ENCODE measurements around the gene MRPS27. TPM values are rescaled to one million over a fixed set of nuclear protein-coding genes. Genes with fewer than 3 reads are reported as not detected.

Gene MRPS27
- total and polyA plus RNA-seq, 2 of the 13 experiments (the other 11 are each of a cell fraction or from before 2014, with no cell fraction given) = 71.8 to 115 TPM

GRCh38 chr5:72290356-72291133, 29.5 kb downstream of the MRPS27 start (continued):
- TF ChIP-seq PHF21A (CRISPR knock-in tag; IDR thresholded peaks at IDR 0.05) (no peak), HNRNPUL1 (IDR thresholded peaks at IDR 0.05; ENCODE audit: low read depth, low read length) (no peak)

- in situ Hi-C loops (cut with HindIII; ENCODE audit: extremely low pct_ligation_motif_present, low pct_unique_long_range_greater_than_20kb) = no loop called here
- Histone ChIP-seq H3K79me2 (ENCODE audit: insufficient read depth, low read length) (peaks cover 10% of the 10 kb centered on the region), H3K9me3 (ENCODE audit: low read length) (no peaks in the 10 kb centered on the region), H3K9ac (ENCODE audit: insufficient read depth, low read depth, low read length) (no peak overlapping the region), H3K36me3 (replicated peaks in 1 of 2; ENCODE audit: control insufficient read depth in 1 of 2, insufficient read depth in 2 of 2, low read length in 2 of 2) (peaks cover 2 to 36% of the 10 kb centered on the region in 2 experiments), H3K4me2 (ENCODE audit: low read depth, low read length) (no peak overlapping the region), H3K4me1 (ENCODE audit: insufficient read depth, low read length) (peaks cover 37% of the 10 kb centered on the region), H2AFZ (ENCODE audit: low read length) (no peak overlapping the region), H3K4me3 (replicated peaks in 1 of 3; ENCODE audit: insufficient read depth in 1 of 3, low read depth in 2 of 3, low read length in 3 of 3) (no peak overlapping the region), H3K27me3 (ENCODE audit: control insufficient read depth in 1 of 2, insufficient read depth in 2 of 2, low read length in 2 of 2) (no peaks in the 10 kb centered on the region), H3K27ac (ENCODE audit: extremely low read length, insufficient read depth, low read length) (no peak overlapping the region), H4K20me1 (ENCODE audit: insufficient read depth, low read length) (no peaks in the 10 kb centered on the region)
- no peak for ATAC-seq
- WGBS (ENCODE audit: low lambda C conversion rate) = 100% methylated on average over 2 of the region's 2 CpGs
- intact Hi-C loops (cut with micrococcal nuclease; ENCODE audit: unreplicated experiment) = no loop called here
- ChIA-PET CTCF (ENCODE audit: low intra/inter-chr PET ratio, low total read pairs) (no interaction called here), POLR2A (no interaction called here)
- BruUV-seq (replicated peaks) = no TSS peak
- no peak for FAIRE-seq
- no peak for DNase-seq (ENCODE audit: low spot score)
- no peak for TF ChIP-seq HNF4G (IDR thresholded peaks at IDR 0.05; ENCODE audit: borderline replicate concordance, low read depth, low read length)
- no peak for TF ChIP-seq HNF4G (CRISPR knock-in tag; IDR thresholded peaks at IDR 0.05; ENCODE audit: borderline replicate concordance, low read depth)
- no peak for TF ChIP-seq ZNF124 (CRISPR knock-in tag; IDR thresholded peaks at IDR 0.05)
- no peak for TF ChIP-seq PCBP1 (IDR thresholded peaks at IDR 0.05; ENCODE audit: borderline replicate concordance, low read depth, low read length)
- no peak for TF ChIP-seq ZNF138 (CRISPR knock-in tag; IDR thresholded peaks at IDR 0.05; ENCODE audit: low read depth)
- no peak for TF ChIP-seq ZNF432 (CRISPR knock-in tag; IDR thresholded peaks at IDR 0.05; ENCODE audit: borderline replicate concordance)
- TF ChIP-seq MLLT10 (CRISPR knock-in tag; IDR thresholded peaks at IDR 0.05) = no peak
- no peak for TF ChIP-seq ZNF549 (CRISPR knock-in tag; IDR thresholded peaks at IDR 0.05)
- TF ChIP-seq, protein P1, sequence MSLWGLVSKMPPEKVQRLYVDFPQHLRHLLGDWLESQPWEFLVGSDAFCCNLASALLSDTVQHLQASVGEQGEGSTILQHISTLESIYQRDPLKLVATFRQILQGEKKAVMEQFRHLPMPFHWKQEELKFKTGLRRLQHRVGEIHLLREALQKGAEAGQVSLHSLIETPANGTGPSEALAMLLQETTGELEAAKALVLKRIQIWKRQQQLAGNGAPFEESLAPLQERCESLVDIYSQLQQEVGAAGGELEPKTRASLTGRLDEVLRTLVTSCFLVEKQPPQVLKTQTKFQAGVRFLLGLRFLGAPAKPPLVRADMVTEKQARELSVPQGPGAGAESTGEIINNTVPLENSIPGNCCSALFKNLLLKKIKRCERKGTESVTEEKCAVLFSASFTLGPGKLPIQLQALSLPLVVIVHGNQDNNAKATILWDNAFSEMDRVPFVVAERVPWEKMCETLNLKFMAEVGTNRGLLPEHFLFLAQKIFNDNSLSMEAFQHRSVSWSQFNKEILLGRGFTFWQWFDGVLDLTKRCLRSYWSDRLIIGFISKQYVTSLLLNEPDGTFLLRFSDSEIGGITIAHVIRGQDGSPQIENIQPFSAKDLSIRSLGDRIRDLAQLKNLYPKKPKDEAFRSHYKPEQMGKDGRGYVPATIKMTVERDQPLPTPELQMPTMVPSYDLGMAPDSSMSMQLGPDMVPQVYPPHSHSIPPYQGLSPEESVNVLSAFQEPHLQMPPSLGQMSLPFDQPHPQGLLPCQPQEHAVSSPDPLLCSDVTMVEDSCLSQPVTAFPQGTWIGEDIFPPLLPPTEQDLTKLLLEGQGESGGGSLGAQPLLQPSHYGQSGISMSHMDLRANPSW (CRISPR knock-in tag; IDR thresholded peaks at IDR 0.05; ENCODE audit: borderline replicate concordance) = no peak
- no peak for TF ChIP-seq ISX (CRISPR knock-in tag; conservative IDR thresholded peaks at IDR 0.05)
- no peak for TF ChIP-seq SP5 (CRISPR knock-in tag; IDR thresholded peaks at IDR 0.05; ENCODE audit: borderline replicate concordance, low read depth)
- TF ChIP-seq, protein P2, sequence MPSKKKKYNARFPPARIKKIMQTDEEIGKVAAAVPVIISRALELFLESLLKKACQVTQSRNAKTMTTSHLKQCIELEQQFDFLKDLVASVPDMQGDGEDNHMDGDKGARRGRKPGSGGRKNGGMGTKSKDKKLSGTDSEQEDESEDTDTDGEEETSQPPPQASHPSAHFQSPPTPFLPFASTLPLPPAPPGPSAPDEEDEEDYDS (CRISPR knock-in tag; IDR thresholded peaks at IDR 0.05) = no peak
- TF ChIP-seq RXRA (CRISPR knock-in tag; IDR thresholded peaks at IDR 0.05) = no peak
- no peak for TF ChIP-seq TCF7L2 (IDR thresholded peaks at IDR 0.05; ENCODE audit: low read depth, low read length)
- TF ChIP-seq ATF7-NPFF (CRISPR knock-in tag; IDR thresholded peaks at IDR 0.05; ENCODE audit: low read depth) = no peak
Measured at GRCh38 chr5:72288924-72289323, 31.1 kb downstream of the MRPS27 start.

Measured in HepG2 (cell line).